Measurements from ENCODE around the gene ERBB3. TPM values are rescaled to one million over a fixed set of nuclear protein-coding genes. Genes with fewer than 3 reads are reported as not detected.
"Not testable (repeated sequence)": the region's sequence is repeated elsewhere in the genome, so short reads cannot be mapped to it uniquely, and the experiment has no call there.

The ERBB3 gene
- total RNA-seq, 1 donor from 2014 or later: 0.65 TPM

- intact Hi-C loops (cut with micrococcal nuclease): loop anchor here (1.0 kb wide), 14 partner anchors 11 to 583 kb away; partner anchors contain the start of genes DNAJC14, MYL6B, PTGES3 and RPL41
- H3K27me3 Mint-ChIP-seq (ENCODE audit: insufficient read depth): no peaks in the 10 kb centered on the region
- peaks cover 44% of the 10 kb centered on the region for H3K36me3 Mint-ChIP-seq (ENCODE audit: low read depth)
- peak overlapping the region; percentile 98 for H3K4me3 Mint-ChIP-seq
- H3K27ac Mint-ChIP-seq: peak overlapping the region; percentile 89
- peaks cover 49% of the 10 kb centered on the region for H3K4me1 Mint-ChIP-seq (ENCODE audit: low read depth)
- DNase-seq (ENCODE audit: low spot score): peak; percentile 16
- no peaks in the 10 kb centered on the region for H3K9me3 Mint-ChIP-seq
These were observed 25.0 kb downstream of the ERBB3 start for GRCh38 chr12:56104815-56105608.

GRCh38 chr12:56105609-56105902, 25.6 kb downstream of the ERBB3 start:
- Mint-ChIP-seq H3K4me3 (peak overlapping the region; percentile 98), H3K27ac (peak overlapping the region; percentile 89), H3K36me3 (ENCODE audit: low read depth) (peaks cover 49% of the 10 kb centered on the region), H3K27me3 (ENCODE audit: insufficient read depth) (no peaks in the 10 kb centered on the region), H3K4me1 (ENCODE audit: low read depth) (peaks cover 49% of the 10 kb centered on the region), H3K9me3 (no peaks in the 10 kb centered on the region)
- DNase-seq (ENCODE audit: low spot score): no peak
- intact Hi-C loops (cut with micrococcal nuclease): no loop called here

- intact Hi-C loops (cut with micrococcal nuclease): no loop called here
These were observed 27.3 kb downstream of the ERBB3 start for GRCh38 chr12:56107242-56107641.

GRCh38 chr12:56110571-56110970, 30.6 kb downstream of the ERBB3 start:
- no peak overlapping the region for H3K4me3 Mint-ChIP-seq
- no peaks in the 10 kb centered on the region for H3K9me3 Mint-ChIP-seq
- H3K36me3 Mint-ChIP-seq (ENCODE audit: low read depth): peaks cover 74% of the 10 kb centered on the region
- intact Hi-C loops (cut with micrococcal nuclease): no loop called here
- no peak overlapping the region for H3K27ac Mint-ChIP-seq
- no peaks in the 10 kb centered on the region for H3K27me3 Mint-ChIP-seq (ENCODE audit: insufficient read depth)
- DNase-seq (ENCODE audit: low spot score): no peak
- peaks cover 21% of the 10 kb centered on the region for H3K4me1 Mint-ChIP-seq (ENCODE audit: low read depth)

More at GRCh38 chr12:56107242-56107641, 27.3 kb downstream of the ERBB3 start:
- H3K27me3 Mint-ChIP-seq (ENCODE audit: insufficient read depth): no peaks in the 10 kb centered on the region
- peak overlapping the region; percentile 74 for H3K4me3 Mint-ChIP-seq
- peaks cover 62% of the 10 kb centered on the region for H3K36me3 Mint-ChIP-seq (ENCODE audit: low read depth)
- H3K27ac Mint-ChIP-seq: peak overlapping the region; percentile 68
- H3K9me3 Mint-ChIP-seq: no peaks in the 10 kb centered on the region
- peaks cover 39% of the 10 kb centered on the region for H3K4me1 Mint-ChIP-seq (ENCODE audit: low read depth)
- no peak for DNase-seq (ENCODE audit: low spot score)

GRCh38 chr12:56114084-56114483, 34.1 kb downstream of the ERBB3 start:
- Mint-ChIP-seq H3K9me3 (no peaks in the 10 kb centered on the region), H3K27me3 (ENCODE audit: insufficient read depth) (no peaks in the 10 kb centered on the region), H3K4me1 (ENCODE audit: low read depth) (peaks cover 18% of the 10 kb centered on the region), H3K36me3 (ENCODE audit: low read depth) (peaks cover 62% of the 10 kb centered on the region), H3K4me3 (peak overlapping the region; percentile 13), H3K27ac (peak overlapping the region; percentile 41)
- intact Hi-C loops (cut with micrococcal nuclease): no loop called here
- DNase-seq (ENCODE audit: low spot score): no peak

GRCh38 chr12:56115329-56115728, 35.4 kb downstream of the ERBB3 start:
- Mint-ChIP-seq H3K9me3 (no peaks in the 10 kb centered on the region), H3K36me3 (ENCODE audit: low read depth) (peaks cover 52% of the 10 kb centered on the region)

GRCh38 chr12:56116267-56117081, 36.5 kb downstream of the ERBB3 start, which contains the start of gene RPL41:
Gene RPL41, plus strand, starts transcription at chr12:56116633.
- peak within 1 kb of the TSS; percentile 91 for H3K4me3 Mint-ChIP-seq
- peaks cover 31% of the 10 kb centered on the region for H3K4me1 Mint-ChIP-seq (ENCODE audit: low read depth)
- DNase-seq (ENCODE audit: low spot score): peak; percentile 91
- no peaks in the 10 kb centered on the region for H3K27me3 Mint-ChIP-seq (ENCODE audit: insufficient read depth)
- intact Hi-C loops (cut with micrococcal nuclease): loop anchor here (1.0 to 5.0 kb wide), 10 partner anchors 12 to 1134 kb away; partner anchors contain the start of genes APOF, ATP5F1B, NACA and NEMP1
- H3K27ac Mint-ChIP-seq: peak within 1 kb of the TSS; percentile 99
- no peaks in the 10 kb centered on the region for H3K9me3 Mint-ChIP-seq
- peaks cover 46% of the 10 kb centered on the region for H3K36me3 Mint-ChIP-seq (ENCODE audit: low read depth)

More at GRCh38 chr12:56115329-56115728, 35.4 kb downstream of the ERBB3 start:
- DNase-seq (ENCODE audit: low spot score): no peak
- peak overlapping the region; percentile 99 for H3K27ac Mint-ChIP-seq
- peak overlapping the region; percentile 91 for H3K4me3 Mint-ChIP-seq
- H3K4me1 Mint-ChIP-seq (ENCODE audit: low read depth): peaks cover 31% of the 10 kb centered on the region
- H3K27me3 Mint-ChIP-seq (ENCODE audit: insufficient read depth): no peaks in the 10 kb centered on the region
- intact Hi-C loops (cut with micrococcal nuclease): loop anchor here (5.0 kb wide), 6 partner anchors 247 to 1133 kb away; partner anchors contain the start of genes APOF, ATP5F1B, NEMP1 and ORMDL2

GRCh38 chr12:56117082-56117706, 37.2 kb downstream of the ERBB3 start:
- intact Hi-C loops (cut with micrococcal nuclease): loop anchor here (5.0 kb wide), 6 partner anchors 245 to 1135 kb away; partner anchors contain the start of genes APOF, ATP5F1B, NEMP1 and ORMDL2
- peaks cover 31% of the 10 kb centered on the region for H3K4me1 Mint-ChIP-seq (ENCODE audit: low read depth)
- peak overlapping the region; percentile 99 for H3K27ac Mint-ChIP-seq
- H3K27me3 Mint-ChIP-seq (ENCODE audit: insufficient read depth); DNase-seq (ENCODE audit: low spot score); H3K9me3 Mint-ChIP-seq: not testable (repeated sequence)
- H3K4me3 Mint-ChIP-seq: peak overlapping the region; percentile 91
- H3K36me3 Mint-ChIP-seq (ENCODE audit: low read depth): peaks cover 48% of the 10 kb centered on the region

- Mint-ChIP-seq H3K27me3 (ENCODE audit: insufficient read depth) (no peaks in the 10 kb centered on the region), H3K9me3 (no peaks in the 10 kb centered on the region), H3K27ac (peak within 1 kb of the TSS; percentile 99), H3K4me3 (peak within 1 kb of the TSS; percentile 91), H3K4me1 (ENCODE audit: low read depth) (peaks cover 31% of the 10 kb centered on the region), H3K36me3 (ENCODE audit: low read depth) (peaks cover 40% of the 10 kb centered on the region)
- peak; percentile 98 for DNase-seq (ENCODE audit: low spot score)
- intact Hi-C loops (cut with micrococcal nuclease): loop anchor here (1.0 to 5.0 kb wide), 18 partner anchors 8 to 1635 kb away; partner anchors contain the start of genes APOF, ATP5F1B, CDK4 and COQ10A
These were observed 38.1 kb downstream of the ERBB3 start, which contains the start of gene ZC3H10 for GRCh38 chr12:56117778-56118687. Gene ZC3H10, plus strand, starts transcription at chr12:56118266. Its CDS starts 2,297 bp downstream, at chr12:56120563.

- peaks cover 34% of the 10 kb centered on the region for H3K4me1 Mint-ChIP-seq (ENCODE audit: low read depth)
- intact Hi-C loops (cut with micrococcal nuclease): loop anchor here (1.0 to 5.0 kb wide), 23 partner anchors 7 to 1634 kb away; partner anchors contain the start of genes ANKRD52, APOF, ATP5F1B and CDK4
- peak overlapping the region; percentile 82 for H3K27ac Mint-ChIP-seq
- DNase-seq (ENCODE audit: low spot score): no peak
- H3K27me3 Mint-ChIP-seq (ENCODE audit: insufficient read depth): no peaks in the 10 kb centered on the region
- H3K36me3 Mint-ChIP-seq (ENCODE audit: low read depth): peaks cover 32% of the 10 kb centered on the region
- no peaks in the 10 kb centered on the region for H3K9me3 Mint-ChIP-seq
- H3K4me3 Mint-ChIP-seq: peak overlapping the region; percentile 91
These were observed 38.9 kb downstream of the ERBB3 start for GRCh38 chr12:56118688-56119357.

- Mint-ChIP-seq H3K4me3 (peak overlapping the region; percentile 91), H3K27me3 (ENCODE audit: insufficient read depth) (no peaks in the 10 kb centered on the region), H3K4me1 (ENCODE audit: low read depth) (peaks cover 40% of the 10 kb centered on the region), H3K9me3 (no peaks in the 10 kb centered on the region), H3K27ac (peak overlapping the region; percentile 82), H3K36me3 (ENCODE audit: low read depth) (peaks cover 27% of the 10 kb centered on the region)
- DNase-seq (ENCODE audit: low spot score): peak; percentile 44
- intact Hi-C loops (cut with micrococcal nuclease): loop anchor here (1.0 to 5.0 kb wide), 15 partner anchors 70 to 1633 kb away; partner anchors contain the start of genes ANKRD52, APOF, ATP5F1B and CDK4
These were observed 39.4 kb downstream of the ERBB3 start for GRCh38 chr12:56119361-56119796.

Data from activated T-helper 1 cell treated with anti-CD3 and anti-CD28 coated beads, Interleukin-12 subunit alpha, Interleukin-12 subunit beta, Interleukin-2, Interleukin-4 antibody, amounts not matched to agents 30 ng/mL and 10 ng/mL and 1 ng/mL, durations not matched to agents 14 hours and 24 hours and 36 hours (primary cell).